ENCODE results near the gene PPIL6.
A peak's percentile ranks its signal among the peaks of the same experiment; 100 is the strongest.

PPIL6 gene

GRCh38 chr6:109377717-109378116 is 62.7 kb downstream of the PPIL6 start:
- Histone ChIP-seq H3K4ac (ENCODE audit: low read depth, low read length) (peak overlapping the region; percentile 16), H3K18ac (ENCODE audit: low read length) (no peak overlapping the region), H2AK5ac (ENCODE audit: low read length) (no peak overlapping the region), H3K4me2 (ENCODE audit: low read length) (no peak overlapping the region), H3K14ac (ENCODE audit: low read length) (no peak overlapping the region), H3K9me3 (ENCODE audit: insufficient read depth, low read depth, low read length) (no peaks in the 10 kb centered on the region), H2BK12ac (ENCODE audit: low read length) (no peak overlapping the region), H4K91ac (ENCODE audit: low read depth, low read length) (no peak overlapping the region), H3K36me3 (ENCODE audit: control insufficient read depth in 1 of 2, insufficient read depth in 2 of 2, low read length in 2 of 2) (peaks cover 11 to 28% of the 10 kb centered on the region in 2 experiments), H3K79me2 (ENCODE audit: control insufficient read depth, insufficient read depth, low read length, poor library complexity) (peaks cover 12% of the 10 kb centered on the region), H2BK5ac (ENCODE audit: low read depth, low read length, poor library complexity) (no peak overlapping the region), H3K27me3 (ENCODE audit: insufficient read depth, low read length) (no peaks in the 10 kb centered on the region), H3K27ac (ENCODE audit: low read depth, low read length) (no peak overlapping the region), H4K12ac (ENCODE audit: low read depth, low read length) (no peak overlapping the region), H2AFZ (ENCODE audit: insufficient read depth, low read length, poor library complexity) (no peak overlapping the region), H3K79me1 (ENCODE audit: low read length) (peaks cover 11% of the 10 kb centered on the region), H4K8ac (ENCODE audit: low read depth, low read length) (no peak overlapping the region), H3K23ac (ENCODE audit: low read length) (no peak overlapping the region), H3K4me1 (ENCODE audit: control insufficient read depth in 1 of 2, insufficient read depth in 2 of 2, low read length in 2 of 2) (peaks cover 0 to 2% of the 10 kb centered on the region in 2 experiments), H3K4me3 (ENCODE audit: low read depth, low read length) (no peak overlapping the region), H2BK120ac (ENCODE audit: insufficient read depth, low read length, poor library complexity) (no peak overlapping the region), H3K9ac (ENCODE audit: low read length) (no peak overlapping the region)
- no CpG with 5 or more reads among the region's 3 CpGs for WGBS (ENCODE audit: extremely low coverage, insufficient coverage, insufficient read length)
- DNase-seq: no peak

- Histone ChIP-seq H2BK5ac (ENCODE audit: low read depth, low read length, poor library complexity) (no peak overlapping the region), H2AFZ (ENCODE audit: insufficient read depth, low read length, poor library complexity) (no peak overlapping the region), H3K9ac (ENCODE audit: low read length) (no peak overlapping the region), H3K23ac (ENCODE audit: low read length) (no peak overlapping the region), H2BK12ac (ENCODE audit: low read length) (no peak overlapping the region), H4K12ac (ENCODE audit: low read depth, low read length) (no peak overlapping the region), H3K4me3 (ENCODE audit: low read depth, low read length) (no peak overlapping the region), H3K79me1 (ENCODE audit: low read length) (no peaks in the 10 kb centered on the region), H3K79me2 (ENCODE audit: control insufficient read depth, insufficient read depth, low read length, poor library complexity) (no peaks in the 10 kb centered on the region), H3K9me3 (ENCODE audit: insufficient read depth, low read depth, low read length) (no peaks in the 10 kb centered on the region), H3K4me2 (ENCODE audit: low read length) (no peak overlapping the region), H3K18ac (ENCODE audit: low read length) (no peak overlapping the region), H3K27ac (ENCODE audit: low read depth, low read length) (no peak overlapping the region), H3K27me3 (ENCODE audit: insufficient read depth, low read length) (no peaks in the 10 kb centered on the region), H4K91ac (ENCODE audit: low read depth, low read length) (no peak overlapping the region), H2BK120ac (ENCODE audit: insufficient read depth, low read length, poor library complexity) (no peak overlapping the region), H3K4me1 (ENCODE audit: control insufficient read depth in 1 of 2, insufficient read depth in 2 of 2, low read length in 2 of 2) (no peaks in the 10 kb centered on the region), H4K8ac (ENCODE audit: low read depth, low read length) (no peak overlapping the region), H2AK5ac (ENCODE audit: low read length) (no peak overlapping the region), H3K4ac (ENCODE audit: low read depth, low read length) (no peak overlapping the region), H3K14ac (ENCODE audit: low read length) (no peak overlapping the region), H3K36me3 (ENCODE audit: control insufficient read depth in 1 of 2, insufficient read depth in 2 of 2, low read length in 2 of 2) (peaks cover 13 to 31% of the 10 kb centered on the region in 2 experiments)
- WGBS (ENCODE audit: extremely low coverage, insufficient coverage, insufficient read length): no CpG with 5 or more reads among the region's 4 CpGs
- no peak for DNase-seq
Measured at GRCh38 chr6:109374326-109374892, 66.0 kb downstream of the PPIL6 start.

- no peaks in the 10 kb centered on the region for H3K79me1 ChIP-seq (ENCODE audit: low read length)
- no peak overlapping the region for H4K12ac ChIP-seq (ENCODE audit: low read depth, low read length)
- no peak overlapping the region for H3K4ac ChIP-seq (ENCODE audit: low read depth, low read length)
- H3K9ac ChIP-seq (ENCODE audit: low read length): no peak overlapping the region
- H3K79me2 ChIP-seq (ENCODE audit: control insufficient read depth, insufficient read depth, low read length, poor library complexity): no peaks in the 10 kb centered on the region
- H3K4me1 ChIP-seq (ENCODE audit: control insufficient read depth in 1 of 2, insufficient read depth in 2 of 2, low read length in 2 of 2): no peaks in the 10 kb centered on the region
- H2AK5ac ChIP-seq (ENCODE audit: low read length): no peak overlapping the region
- no peak overlapping the region for H2BK120ac ChIP-seq (ENCODE audit: insufficient read depth, low read length, poor library complexity)
- no peak overlapping the region for H3K4me3 ChIP-seq (ENCODE audit: low read depth, low read length)
- H3K27ac ChIP-seq (ENCODE audit: low read depth, low read length): no peak overlapping the region
- peaks cover 13 to 32% of the 10 kb centered on the region in 2 experiments for H3K36me3 ChIP-seq (ENCODE audit: control insufficient read depth in 1 of 2, insufficient read depth in 2 of 2, low read length in 2 of 2)
- no peaks in the 10 kb centered on the region for H3K9me3 ChIP-seq (ENCODE audit: insufficient read depth, low read depth, low read length)
- H2BK12ac ChIP-seq (ENCODE audit: low read length): no peak overlapping the region
- H2AFZ ChIP-seq (ENCODE audit: insufficient read depth, low read length, poor library complexity): no peak overlapping the region
- no peaks in the 10 kb centered on the region for H3K27me3 ChIP-seq (ENCODE audit: insufficient read depth, low read length)
- no peak overlapping the region for H3K14ac ChIP-seq (ENCODE audit: low read length)
- no peak for DNase-seq
- H3K23ac ChIP-seq (ENCODE audit: low read length): no peak overlapping the region
- H3K18ac ChIP-seq (ENCODE audit: low read length): no peak overlapping the region
- no peak overlapping the region for H4K8ac ChIP-seq (ENCODE audit: low read depth, low read length)
- no peak overlapping the region for H3K4me2 ChIP-seq (ENCODE audit: low read length)
- no CpG with 5 or more reads among the region's 4 CpGs for WGBS (ENCODE audit: extremely low coverage, insufficient coverage, insufficient read length)
- H4K91ac ChIP-seq (ENCODE audit: low read depth, low read length): no peak overlapping the region
- H2BK5ac ChIP-seq (ENCODE audit: low read depth, low read length, poor library complexity): no peak overlapping the region
Measured at GRCh38 chr6:109373762-109374161, 66.7 kb downstream of the PPIL6 start.

GRCh38 chr6:109373331-109373730 is 67.1 kb downstream of the PPIL6 start:
- no peak overlapping the region for H3K18ac ChIP-seq (ENCODE audit: low read length)
- DNase-seq: no peak
- H3K9me3 ChIP-seq (ENCODE audit: insufficient read depth, low read depth, low read length): no peaks in the 10 kb centered on the region
- no peak overlapping the region for H2AK5ac ChIP-seq (ENCODE audit: low read length)
- H3K79me1 ChIP-seq (ENCODE audit: low read length): no peaks in the 10 kb centered on the region
- H3K4me2 ChIP-seq (ENCODE audit: low read length): no peak overlapping the region
- no peak overlapping the region for H3K23ac ChIP-seq (ENCODE audit: low read length)
- no CpG with 5 or more reads among the region's 4 CpGs for WGBS (ENCODE audit: extremely low coverage, insufficient coverage, insufficient read length)
- H2BK12ac ChIP-seq (ENCODE audit: low read length): no peak overlapping the region
- H3K79me2 ChIP-seq (ENCODE audit: control insufficient read depth, insufficient read depth, low read length, poor library complexity): no peaks in the 10 kb centered on the region
- no peak overlapping the region for H3K9ac ChIP-seq (ENCODE audit: low read length)
- H4K12ac ChIP-seq (ENCODE audit: low read depth, low read length): no peak overlapping the region
- H3K27ac ChIP-seq (ENCODE audit: low read depth, low read length): no peak overlapping the region
- H3K4ac ChIP-seq (ENCODE audit: low read depth, low read length): no peak overlapping the region
- H3K27me3 ChIP-seq (ENCODE audit: insufficient read depth, low read length): no peaks in the 10 kb centered on the region
- no peak overlapping the region for H2AFZ ChIP-seq (ENCODE audit: insufficient read depth, low read length, poor library complexity)
- no peak overlapping the region for H3K4me3 ChIP-seq (ENCODE audit: low read depth, low read length)
- H3K14ac ChIP-seq (ENCODE audit: low read length): no peak overlapping the region
- peaks cover 13 to 33% of the 10 kb centered on the region in 2 experiments for H3K36me3 ChIP-seq (ENCODE audit: control insufficient read depth in 1 of 2, insufficient read depth in 2 of 2, low read length in 2 of 2)
- H2BK5ac ChIP-seq (ENCODE audit: low read depth, low read length, poor library complexity): peak overlapping the region; percentile 37
- no peak overlapping the region for H2BK120ac ChIP-seq (ENCODE audit: insufficient read depth, low read length, poor library complexity)
- no peak overlapping the region for H4K8ac ChIP-seq (ENCODE audit: low read depth, low read length)
- no peak overlapping the region for H4K91ac ChIP-seq (ENCODE audit: low read depth, low read length)
- H3K4me1 ChIP-seq (ENCODE audit: control insufficient read depth in 1 of 2, insufficient read depth in 2 of 2, low read length in 2 of 2): no peaks in the 10 kb centered on the region
